ENCODE measurements around the gene CMTM5.

Gene CMTM5

GRCh38 chr14:23344481-23344880, 32.4 kb upstream of the CMTM5 start:
- Histone ChIP-seq H2AFZ (ENCODE audit: low read depth) (no peak overlapping the region), H3K4me1 (ENCODE audit: low read depth, poor library complexity, severe bottlenecking) (no peaks in the 10 kb centered on the region), H4K20me1 (ENCODE audit: insufficient read depth) (no peaks in the 10 kb centered on the region), H3K4me3 (IDR thresholded peaks at IDR 0.05; ENCODE audit: insufficient read depth, low read depth, low read length) (no peak overlapping the region), H3K9ac (no peak overlapping the region), H3K4me2 (no peak overlapping the region), H3K79me2 (ENCODE audit: insufficient read depth, low read depth) (no peaks in the 10 kb centered on the region), H3K27me3 (ENCODE audit: insufficient read depth, low read depth) (no peaks in the 10 kb centered on the region), H3K27ac (no peak overlapping the region), H3K36me3 (ENCODE audit: insufficient read depth) (no peaks in the 10 kb centered on the region)
- no peak for TF ChIP-seq CTCF (conservative IDR thresholded peaks at IDR 0.05; ENCODE audit: low read depth, low read length)

- Histone ChIP-seq H2AFZ (ENCODE audit: low read depth) (no peak overlapping the region), H3K79me2 (ENCODE audit: insufficient read depth, low read depth) (no peaks in the 10 kb centered on the region), H3K4me3 (IDR thresholded peaks at IDR 0.05; ENCODE audit: insufficient read depth, low read depth, low read length) (no peak overlapping the region), H4K20me1 (ENCODE audit: insufficient read depth) (no peaks in the 10 kb centered on the region), H3K4me1 (ENCODE audit: low read depth, poor library complexity, severe bottlenecking) (no peaks in the 10 kb centered on the region), H3K36me3 (ENCODE audit: insufficient read depth) (no peaks in the 10 kb centered on the region), H3K27ac (no peak overlapping the region), H3K4me2 (no peak overlapping the region), H3K9ac (no peak overlapping the region), H3K27me3 (ENCODE audit: insufficient read depth, low read depth) (no peaks in the 10 kb centered on the region)
- TF ChIP-seq CTCF (conservative IDR thresholded peaks at IDR 0.05; ENCODE audit: low read depth, low read length) = no peak
Measured at GRCh38 chr14:23345987-23346692, 30.7 kb upstream of the CMTM5 start.

GRCh38 chr14:23346693-23347405, 30.0 kb upstream of the CMTM5 start:
- no peak overlapping the region for H3K4me2 ChIP-seq
- no peaks in the 10 kb centered on the region for H4K20me1 ChIP-seq (ENCODE audit: insufficient read depth)
- H3K36me3 ChIP-seq (ENCODE audit: insufficient read depth) = no peaks in the 10 kb centered on the region
- H3K79me2 ChIP-seq (ENCODE audit: insufficient read depth, low read depth) = no peaks in the 10 kb centered on the region
- no peak for TF ChIP-seq CTCF (conservative IDR thresholded peaks at IDR 0.05; ENCODE audit: low read depth, low read length)
- no peak overlapping the region for H3K9ac ChIP-seq
- no peaks in the 10 kb centered on the region for H3K4me1 ChIP-seq (ENCODE audit: low read depth, poor library complexity, severe bottlenecking)
- no peak overlapping the region for H3K4me3 ChIP-seq (IDR thresholded peaks at IDR 0.05; ENCODE audit: insufficient read depth, low read depth, low read length)
- H3K27me3 ChIP-seq (ENCODE audit: insufficient read depth, low read depth) = no peaks in the 10 kb centered on the region
- no peak overlapping the region for H3K27ac ChIP-seq
- H2AFZ ChIP-seq (ENCODE audit: low read depth) = no peak overlapping the region

GRCh38 chr14:23347406-23348296, 29.2 kb upstream of the CMTM5 start:
- Histone ChIP-seq H3K79me2 (ENCODE audit: insufficient read depth, low read depth) (no peaks in the 10 kb centered on the region), H3K27ac (no peak overlapping the region), H3K4me2 (no peak overlapping the region), H3K4me3 (IDR thresholded peaks at IDR 0.05; ENCODE audit: insufficient read depth, low read depth, low read length) (no peak overlapping the region), H3K27me3 (ENCODE audit: insufficient read depth, low read depth) (no peaks in the 10 kb centered on the region), H2AFZ (ENCODE audit: low read depth) (no peak overlapping the region), H3K36me3 (ENCODE audit: insufficient read depth) (no peaks in the 10 kb centered on the region), H3K4me1 (ENCODE audit: low read depth, poor library complexity, severe bottlenecking) (no peaks in the 10 kb centered on the region), H4K20me1 (ENCODE audit: insufficient read depth) (no peaks in the 10 kb centered on the region), H3K9ac (no peak overlapping the region)
- no peak for TF ChIP-seq CTCF (conservative IDR thresholded peaks at IDR 0.05; ENCODE audit: low read depth, low read length)
